ENCODE data around the gene CDC42. TPM values are rescaled to one million over a fixed set of nuclear protein-coding genes. Genes with fewer than 3 reads are reported as not detected.

CDC42 gene
- total RNA-seq, 1 donor, result 432 TPM

DNA sequence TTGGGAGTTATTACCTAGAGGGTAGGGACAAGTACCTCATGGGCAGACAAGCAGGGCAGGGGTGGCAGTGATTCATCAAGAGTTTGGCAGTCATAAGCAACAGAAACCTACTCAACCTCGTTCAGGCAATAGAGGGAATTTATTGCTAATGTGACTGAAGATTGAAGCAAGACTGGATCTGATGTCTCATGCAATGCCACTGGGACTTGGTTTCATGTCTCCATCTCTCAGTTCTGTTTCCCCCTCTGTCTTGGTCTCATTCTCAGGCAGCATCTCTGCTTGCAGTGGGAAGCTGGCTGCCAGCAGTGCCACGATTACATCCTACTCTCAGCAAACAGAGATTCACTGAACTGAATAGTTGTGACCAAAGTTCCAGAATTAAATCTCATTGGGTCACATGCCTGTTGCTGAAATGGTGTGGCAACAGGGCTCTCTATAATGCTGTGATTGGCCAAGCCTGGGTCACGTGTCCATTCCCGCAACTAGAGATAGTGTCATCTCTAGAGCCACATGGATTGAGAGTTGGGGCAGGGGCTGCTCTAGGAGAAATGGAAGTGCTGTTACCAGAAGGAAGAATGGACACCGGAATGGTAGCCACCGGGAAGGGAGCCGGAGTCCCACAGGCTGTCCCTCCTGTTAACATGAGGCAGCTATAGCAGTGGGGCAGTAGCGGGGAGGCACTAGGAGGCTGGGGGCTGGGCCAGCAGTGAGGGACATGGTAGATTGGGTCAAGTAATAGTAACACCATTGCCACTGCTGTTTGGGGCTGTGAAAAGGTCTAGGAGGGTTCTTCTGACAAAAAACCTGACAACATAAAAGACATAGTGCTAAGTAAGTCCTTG lies 3.9 kb upstream of the CDC42 start:
- peak overlapping the region; percentile 46 for H3K4me2 ChIP-seq (ENCODE audit: insufficient read depth, low read length)
- no peaks in the 10 kb centered on the region for H3K27me3 ChIP-seq (ENCODE audit: insufficient read depth, low read length)
- H2AFZ ChIP-seq (ENCODE audit: low read length), result peak overlapping the region; percentile 33
- peak; percentile 86 for DNase-seq (ENCODE audit: insufficient read length, low spot score, missing footprints)
- peaks cover 2% of the 10 kb centered on the region for H3K9me3 ChIP-seq (ENCODE audit: low read depth, low read length)
- no peak overlapping the region for H3K4me3 ChIP-seq (ENCODE audit: insufficient read depth, low read length)
- peaks cover 4% of the 10 kb centered on the region for H4K20me1 ChIP-seq (ENCODE audit: insufficient read depth, low read length)
- TF ChIP-seq, protein P1, sequence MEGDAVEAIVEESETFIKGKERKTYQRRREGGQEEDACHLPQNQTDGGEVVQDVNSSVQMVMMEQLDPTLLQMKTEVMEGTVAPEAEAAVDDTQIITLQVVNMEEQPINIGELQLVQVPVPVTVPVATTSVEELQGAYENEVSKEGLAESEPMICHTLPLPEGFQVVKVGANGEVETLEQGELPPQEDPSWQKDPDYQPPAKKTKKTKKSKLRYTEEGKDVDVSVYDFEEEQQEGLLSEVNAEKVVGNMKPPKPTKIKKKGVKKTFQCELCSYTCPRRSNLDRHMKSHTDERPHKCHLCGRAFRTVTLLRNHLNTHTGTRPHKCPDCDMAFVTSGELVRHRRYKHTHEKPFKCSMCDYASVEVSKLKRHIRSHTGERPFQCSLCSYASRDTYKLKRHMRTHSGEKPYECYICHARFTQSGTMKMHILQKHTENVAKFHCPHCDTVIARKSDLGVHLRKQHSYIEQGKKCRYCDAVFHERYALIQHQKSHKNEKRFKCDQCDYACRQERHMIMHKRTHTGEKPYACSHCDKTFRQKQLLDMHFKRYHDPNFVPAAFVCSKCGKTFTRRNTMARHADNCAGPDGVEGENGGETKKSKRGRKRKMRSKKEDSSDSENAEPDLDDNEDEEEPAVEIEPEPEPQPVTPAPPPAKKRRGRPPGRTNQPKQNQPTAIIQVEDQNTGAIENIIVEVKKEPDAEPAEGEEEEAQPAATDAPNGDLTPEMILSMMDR (IDR thresholded peaks at IDR 0.05; ENCODE audit: extremely low read depth, low read depth, low read length), result no peak
- H3K4me1 ChIP-seq (ENCODE audit: insufficient read depth, low read length), result peaks cover 20% of the 10 kb centered on the region
- no peaks in the 10 kb centered on the region for H3K36me3 ChIP-seq (ENCODE audit: insufficient read depth, low read length)
- no peak overlapping the region for H3K27ac ChIP-seq (ENCODE audit: low read depth, low read length)
- H3K79me2 ChIP-seq (ENCODE audit: insufficient read depth, low read length), result peaks cover 10% of the 10 kb centered on the region

DNA sequence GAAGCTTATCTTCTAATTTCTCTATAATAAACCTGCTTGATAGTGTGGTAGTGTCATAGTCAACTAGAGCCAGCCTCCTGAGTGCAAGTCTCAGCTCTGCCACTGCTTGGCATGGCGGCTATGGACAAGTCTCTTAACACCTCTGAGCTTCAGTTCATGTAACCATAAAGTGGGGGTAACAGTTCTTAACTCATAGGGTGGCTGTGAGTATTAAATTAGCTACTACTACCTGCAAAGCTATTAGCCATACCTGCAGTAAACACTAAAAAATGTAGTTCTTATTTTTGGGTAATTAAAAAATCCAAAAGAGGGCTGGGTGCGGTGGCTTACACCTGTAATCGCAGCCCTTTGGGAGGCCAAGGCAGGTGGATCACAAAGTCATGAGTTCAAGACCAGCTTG lies 2.2 kb upstream of the CDC42 start:
- peaks cover 24% of the 10 kb centered on the region for H3K79me2 ChIP-seq (ENCODE audit: insufficient read depth, low read length)
- no peak overlapping the region for H3K4me2 ChIP-seq (ENCODE audit: insufficient read depth, low read length)
- H3K4me3 ChIP-seq (ENCODE audit: insufficient read depth, low read length), result no peak overlapping the region
- H4K20me1 ChIP-seq (ENCODE audit: insufficient read depth, low read length), result peaks cover 19% of the 10 kb centered on the region
- H3K4me1 ChIP-seq (ENCODE audit: insufficient read depth, low read length), result peaks cover 19% of the 10 kb centered on the region
- H3K27me3 ChIP-seq (ENCODE audit: insufficient read depth, low read length), result no peaks in the 10 kb centered on the region
- TF ChIP-seq, protein P1 (IDR thresholded peaks at IDR 0.05; ENCODE audit: extremely low read depth, low read depth, low read length), result no peak
- H3K9me3 ChIP-seq (ENCODE audit: low read depth, low read length), result peaks cover 2% of the 10 kb centered on the region
- no peak for DNase-seq (ENCODE audit: insufficient read length, low spot score, missing footprints)
- H2AFZ ChIP-seq (ENCODE audit: low read length), result no peak overlapping the region
- H3K27ac ChIP-seq (ENCODE audit: low read depth, low read length), result no peak overlapping the region
- H3K36me3 ChIP-seq (ENCODE audit: insufficient read depth, low read length), result no peaks in the 10 kb centered on the region

DNA sequence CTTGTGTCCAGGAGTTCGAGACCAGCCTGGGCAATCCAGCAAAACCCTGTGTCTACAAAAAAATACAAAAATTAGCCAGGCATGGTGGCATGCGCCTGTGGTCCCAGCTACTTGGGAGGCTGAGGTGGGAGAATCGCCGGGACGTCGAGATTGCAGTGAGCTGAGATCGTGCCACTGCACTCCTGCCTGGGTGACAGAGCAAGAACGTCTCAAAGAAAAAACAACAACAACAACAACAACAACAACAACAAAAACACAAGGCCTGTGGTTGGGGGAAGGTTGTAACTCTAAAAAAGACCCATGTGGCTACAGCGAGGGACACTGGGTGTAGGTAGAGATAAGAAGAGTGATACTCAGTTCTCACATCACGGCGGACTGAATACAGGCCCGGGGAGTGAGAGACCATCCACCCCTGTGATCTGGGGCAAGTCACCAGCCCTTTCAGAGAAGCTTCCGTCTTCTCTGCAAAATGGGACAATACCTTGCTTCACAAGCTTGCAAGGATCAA lies 848 bp upstream of the CDC42 start:
- peaks cover 26% of the 10 kb centered on the region for H3K4me1 ChIP-seq (ENCODE audit: insufficient read depth, low read length)
- H4K20me1 ChIP-seq (ENCODE audit: insufficient read depth, low read length), result peaks cover 32% of the 10 kb centered on the region
- DNase-seq (ENCODE audit: insufficient read length, low spot score, missing footprints), result no peak
- H3K27ac ChIP-seq (ENCODE audit: low read depth, low read length), result no peak overlapping the region
- H3K4me3 ChIP-seq (ENCODE audit: insufficient read depth, low read length), result peak overlapping the region; percentile 98
- no peaks in the 10 kb centered on the region for H3K36me3 ChIP-seq (ENCODE audit: insufficient read depth, low read length)
- peaks cover 38% of the 10 kb centered on the region for H3K79me2 ChIP-seq (ENCODE audit: insufficient read depth, low read length)
- no peaks in the 10 kb centered on the region for H3K27me3 ChIP-seq (ENCODE audit: insufficient read depth, low read length)
- no peak overlapping the region for H3K4me2 ChIP-seq (ENCODE audit: insufficient read depth, low read length)
- H3K9me3 ChIP-seq (ENCODE audit: low read depth, low read length), result no peaks in the 10 kb centered on the region
- H2AFZ ChIP-seq (ENCODE audit: low read length), result peak overlapping the region; percentile 88
- TF ChIP-seq, protein P1 (IDR thresholded peaks at IDR 0.05; ENCODE audit: extremely low read depth, low read depth, low read length), result no peak
